ENCODE measurements around the gene BAHCC1.

The BAHCC1 gene

DNA sequence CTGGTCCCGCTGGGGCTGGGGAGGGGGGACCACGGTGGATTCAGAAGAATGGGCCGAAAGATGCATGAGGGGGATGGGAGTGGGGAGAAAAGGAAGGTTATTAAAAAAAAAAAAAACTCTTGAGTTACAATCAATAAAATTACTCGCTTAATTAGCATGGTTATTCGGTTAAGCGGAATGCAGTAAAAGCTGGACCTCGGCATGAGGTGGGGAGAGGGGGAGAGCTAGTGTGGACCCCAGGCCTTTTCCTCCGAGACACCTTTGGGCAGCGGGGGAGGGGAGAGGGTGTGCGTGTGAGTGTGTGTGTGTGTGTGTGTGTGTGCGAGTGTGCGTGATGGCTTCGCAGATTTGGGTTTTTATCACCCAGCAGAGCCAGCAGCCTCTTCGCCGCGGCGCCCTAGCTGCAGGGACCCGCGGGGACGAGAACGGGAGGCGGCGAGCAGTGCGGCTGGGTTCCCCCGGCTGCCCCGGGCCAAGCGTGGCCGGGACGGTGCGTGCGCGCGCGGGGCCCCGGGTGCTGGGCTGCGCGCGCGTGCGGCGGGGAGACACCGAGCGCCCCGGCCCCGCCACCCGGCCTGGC, 3.7 kb downstream of the BAHCC1 start:
- DNase-seq, result no peak

DNA sequence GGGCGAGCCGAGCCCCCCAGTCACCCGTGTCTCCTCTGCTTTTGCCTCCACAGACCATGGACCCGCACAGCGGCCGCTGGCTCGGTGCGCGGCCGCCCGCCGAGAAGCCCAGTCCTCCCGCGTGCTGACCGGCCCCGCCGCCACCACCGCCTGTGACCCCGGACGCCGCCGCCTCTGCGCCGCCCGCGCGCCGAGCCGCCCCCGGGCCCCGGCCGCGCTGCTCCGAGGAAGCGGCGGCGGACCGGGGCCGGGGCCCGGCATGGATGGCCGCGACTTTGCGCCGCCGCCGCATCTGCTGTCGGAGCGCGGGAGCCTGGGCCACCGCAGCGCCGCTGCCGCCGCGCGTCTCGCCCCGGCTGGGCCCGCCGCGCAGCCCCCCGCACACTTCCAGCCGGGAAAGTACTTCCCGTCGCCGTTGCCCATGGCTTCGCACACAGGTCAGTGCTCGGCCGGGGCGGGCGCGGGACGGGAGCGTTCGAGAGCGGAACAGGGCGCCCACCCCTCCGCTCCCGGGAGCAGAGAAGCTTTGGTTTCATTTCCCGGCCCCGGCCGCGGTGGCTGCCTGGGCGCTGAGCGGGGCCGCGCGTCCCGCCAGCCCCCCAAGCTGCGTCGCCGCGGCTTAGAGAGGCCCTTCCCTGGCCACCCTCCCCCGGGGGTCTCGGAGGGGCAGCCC, 4.4 kb downstream of the BAHCC1 start:
- DNase-seq, result no peak

DNA sequence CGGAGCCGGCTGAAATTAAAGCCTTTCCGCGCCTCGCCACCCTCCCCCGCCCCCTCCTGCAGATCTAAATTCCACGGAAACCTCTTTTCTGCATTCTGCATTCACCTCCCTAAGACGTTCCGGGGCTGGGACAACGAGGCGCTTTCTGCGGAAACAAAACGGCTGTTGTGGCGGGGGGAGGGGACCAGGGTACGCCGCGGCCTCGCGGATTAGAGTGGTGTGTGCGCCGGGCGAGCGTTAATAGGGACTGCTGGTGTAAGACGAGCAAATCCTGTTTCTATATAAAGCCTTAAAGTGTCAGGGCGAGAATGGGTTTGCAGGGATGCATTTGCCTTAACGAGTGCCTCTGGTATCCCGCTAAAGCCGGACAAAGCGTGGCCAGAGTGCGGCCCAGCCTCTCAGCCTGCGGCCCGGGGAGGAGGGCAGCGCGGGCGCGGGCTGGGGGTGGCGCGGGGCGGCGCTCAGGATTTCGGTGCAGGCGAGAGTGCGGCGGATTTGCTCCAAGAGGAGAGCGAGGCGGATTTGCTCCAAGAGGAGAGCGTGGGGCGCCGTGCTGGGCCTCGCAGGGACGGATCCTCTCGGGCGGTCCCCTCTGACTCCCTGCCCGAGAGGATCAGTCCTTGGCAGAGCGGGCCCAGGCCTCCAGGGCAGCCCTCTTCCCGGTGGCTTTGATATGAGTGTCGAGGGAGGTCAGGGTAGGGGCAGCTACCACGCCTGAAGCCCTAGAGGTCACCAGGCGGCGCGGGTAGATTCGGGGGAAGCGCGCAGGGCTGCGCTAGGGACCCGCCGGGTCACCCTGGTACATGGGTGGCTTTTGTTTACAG, 5.1 kb downstream of the BAHCC1 start:
- no peak for DNase-seq

DNA sequence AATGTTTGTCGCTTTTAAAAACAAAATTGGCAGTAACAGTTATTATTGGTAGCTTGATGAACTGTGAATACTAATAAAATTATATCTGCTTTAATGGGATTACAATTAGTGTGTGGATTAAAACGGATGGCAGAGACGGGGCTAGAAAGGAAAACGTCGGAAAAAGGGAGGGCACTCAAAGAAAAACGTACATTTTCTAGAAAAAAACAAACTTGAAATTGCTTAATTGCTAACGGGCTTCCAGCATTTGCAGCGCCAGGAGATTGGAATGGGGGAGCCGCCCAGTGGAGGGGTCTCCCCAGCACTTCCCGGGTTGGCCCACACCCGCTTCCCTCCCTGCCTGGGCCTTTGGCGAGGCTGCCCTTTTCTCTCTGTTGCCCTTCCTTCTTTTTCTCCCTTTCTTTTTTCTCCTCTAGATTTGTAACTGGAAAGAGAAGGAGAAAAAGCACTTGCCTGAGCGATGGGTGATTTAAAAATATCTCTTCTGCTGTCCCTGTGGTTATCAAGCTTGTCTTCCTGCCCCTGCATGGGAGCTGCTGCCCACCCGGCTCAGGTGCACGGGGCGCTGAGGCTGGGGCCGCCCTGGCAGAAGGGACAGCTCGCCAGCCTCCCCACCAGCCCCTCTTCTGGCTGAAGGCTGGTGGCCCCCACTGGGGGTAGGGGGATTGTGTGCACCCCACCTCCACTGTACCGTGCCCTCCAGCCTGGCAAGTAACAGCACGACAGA, 5.9 kb downstream of the BAHCC1 start:
- no peak for DNase-seq

DNA sequence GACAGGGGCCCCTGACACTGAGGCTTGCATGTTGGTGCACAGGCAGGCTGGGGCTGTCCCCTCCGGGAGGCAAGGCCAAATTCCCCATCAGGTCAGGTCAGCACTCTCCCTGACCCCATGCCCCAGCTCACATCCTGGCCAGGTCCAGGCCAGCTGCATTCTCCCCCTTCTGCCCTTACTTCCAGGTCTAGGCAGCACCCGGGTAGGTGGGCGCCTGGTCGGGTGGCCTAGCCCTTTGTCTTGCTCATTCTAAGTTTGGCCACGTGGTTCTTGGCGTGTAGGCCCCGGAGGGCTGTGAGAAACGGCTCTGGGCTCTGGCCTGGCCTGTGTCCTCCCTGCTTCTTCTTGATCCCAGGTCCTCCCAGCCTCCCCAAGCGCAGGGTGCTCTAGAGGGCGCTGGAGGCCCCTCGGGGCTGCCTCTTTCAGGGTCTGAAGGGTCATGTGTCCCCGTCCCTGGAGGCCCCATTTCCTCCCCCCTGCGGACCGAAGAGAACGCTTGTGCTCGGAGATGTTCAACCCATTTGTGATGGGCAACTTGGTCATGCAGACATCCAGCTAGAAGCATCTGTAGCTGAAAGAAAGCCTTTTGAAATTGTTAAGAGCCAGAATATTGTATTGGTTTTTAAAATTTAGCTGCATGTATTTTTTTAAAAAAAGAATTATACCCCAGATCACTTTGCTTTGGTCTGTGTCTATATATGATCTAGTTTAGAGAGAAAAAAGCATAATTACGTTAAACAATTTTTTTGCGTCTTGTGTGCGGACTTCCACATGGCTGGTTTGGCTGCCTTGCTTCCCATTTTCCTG, 6.7 kb downstream of the BAHCC1 start:
- no peak for DNase-seq

DNA sequence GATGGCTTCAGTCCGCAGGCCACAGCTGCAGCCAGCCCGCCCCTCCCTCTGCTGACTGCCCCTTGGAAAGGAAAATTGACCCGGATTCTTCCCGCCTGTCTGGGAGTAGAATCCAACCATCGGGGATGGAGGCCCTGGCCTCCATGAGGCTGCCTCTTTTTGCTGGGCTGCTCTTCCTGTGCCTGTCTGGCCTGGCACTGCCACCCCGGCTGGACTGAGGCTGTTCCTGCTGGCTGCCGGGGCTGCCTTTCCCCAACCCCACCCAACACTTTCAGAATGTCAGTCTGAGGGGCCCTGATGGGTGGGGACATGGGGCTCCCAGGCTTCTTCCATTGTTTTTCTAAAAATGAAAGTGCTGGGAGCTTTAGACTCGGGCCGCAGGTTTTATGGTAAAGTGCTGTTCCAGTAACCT, 7.3 kb downstream of the BAHCC1 start:
- no peak for DNase-seq

DNA sequence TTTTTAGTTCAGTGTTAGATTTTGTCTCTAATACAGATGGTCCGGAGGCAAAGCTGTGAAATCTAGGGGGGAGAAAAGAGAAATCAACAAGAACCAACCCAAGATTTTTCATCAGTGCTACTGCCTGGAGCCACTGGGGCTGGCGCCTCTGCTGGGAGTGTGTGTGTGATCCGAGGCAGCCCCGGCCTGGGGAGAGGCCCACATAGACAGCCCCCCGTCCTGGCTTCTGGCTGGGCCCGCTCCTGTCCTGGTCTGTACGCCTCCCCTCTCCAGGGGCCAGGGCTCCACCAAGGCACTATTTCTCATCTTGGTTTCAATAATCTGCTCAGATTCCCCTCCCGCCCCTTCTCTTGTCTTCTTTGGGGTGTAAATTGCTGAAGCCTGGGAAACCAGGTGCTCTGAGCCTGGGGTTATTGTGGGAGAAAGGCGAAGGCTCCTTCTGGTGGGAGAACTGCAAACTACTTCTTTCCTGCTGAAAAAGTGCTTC, 7.8 kb downstream of the BAHCC1 start:
- DNase-seq, result no peak

DNA sequence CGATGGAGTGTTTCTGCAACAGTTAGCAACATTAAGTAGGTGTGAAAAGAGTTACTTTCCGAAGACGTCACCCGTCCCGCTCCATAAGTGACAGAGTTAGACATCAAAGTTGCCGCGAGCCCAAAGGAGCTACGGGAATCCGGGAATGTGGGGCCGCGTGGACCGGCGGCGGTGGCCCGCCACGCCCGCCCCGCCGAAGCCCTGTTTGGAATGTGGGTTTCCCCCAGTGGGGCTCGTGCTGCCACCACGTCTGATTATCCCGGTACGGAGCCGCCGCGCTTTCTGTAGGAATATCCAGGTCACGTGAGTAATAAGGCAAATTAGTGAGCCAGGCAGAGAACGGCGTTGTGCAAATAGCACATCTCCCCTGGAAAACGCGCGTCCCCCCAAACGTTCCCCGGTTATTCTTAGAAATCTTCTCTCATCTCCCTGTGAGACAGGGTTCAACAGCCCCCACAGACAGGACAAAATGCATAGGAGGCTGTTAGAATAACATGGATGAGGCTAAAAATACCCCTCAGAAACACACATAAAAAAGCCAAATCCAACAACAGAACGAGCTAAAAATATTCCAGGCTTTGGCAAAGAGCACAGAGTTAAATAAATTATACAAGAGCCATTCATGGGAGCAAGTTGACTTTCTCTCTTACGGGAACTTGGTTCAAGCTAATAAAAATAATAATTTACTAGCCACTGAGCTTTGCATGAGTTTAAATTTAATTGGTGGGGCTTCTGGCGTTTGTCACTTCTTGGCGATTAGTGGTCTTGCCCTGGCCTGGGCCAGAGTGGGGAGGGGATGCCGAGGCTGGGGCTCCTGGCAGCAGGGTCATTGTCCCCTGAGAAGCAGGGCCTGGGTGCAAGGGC, 8.6 kb downstream of the BAHCC1 start:
- no peak for DNase-seq

DNA sequence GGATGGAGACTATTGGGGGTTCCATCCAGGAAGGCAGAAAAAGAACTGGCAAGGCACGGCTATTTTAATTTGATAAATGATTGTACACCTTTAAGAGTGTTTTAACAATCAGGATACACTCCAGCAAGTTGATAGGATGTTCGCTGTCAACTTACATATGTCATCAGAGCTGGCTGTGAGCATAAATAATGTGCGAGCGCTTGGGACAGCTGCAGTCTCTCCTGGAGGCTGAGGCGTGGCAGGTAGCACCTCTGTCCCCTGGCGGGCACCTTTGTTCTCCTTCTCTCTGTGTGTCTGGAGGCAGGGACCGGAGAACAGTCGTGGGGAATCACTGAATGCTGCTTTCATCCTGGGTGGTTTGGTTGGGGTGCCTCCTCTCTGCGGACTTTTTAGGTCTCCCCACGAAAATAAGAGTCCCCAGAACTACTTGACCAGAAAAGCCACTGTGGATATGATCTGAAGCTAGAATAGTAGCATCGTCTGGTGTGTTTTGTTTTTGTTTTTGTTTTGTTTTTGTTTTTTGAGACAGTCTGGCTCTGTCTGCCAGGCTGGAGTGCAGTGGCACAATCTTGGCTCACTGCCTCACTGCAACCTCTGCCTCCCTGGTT, 9.4 kb downstream of the BAHCC1 start:
- DNase-seq, result no peak

DNA sequence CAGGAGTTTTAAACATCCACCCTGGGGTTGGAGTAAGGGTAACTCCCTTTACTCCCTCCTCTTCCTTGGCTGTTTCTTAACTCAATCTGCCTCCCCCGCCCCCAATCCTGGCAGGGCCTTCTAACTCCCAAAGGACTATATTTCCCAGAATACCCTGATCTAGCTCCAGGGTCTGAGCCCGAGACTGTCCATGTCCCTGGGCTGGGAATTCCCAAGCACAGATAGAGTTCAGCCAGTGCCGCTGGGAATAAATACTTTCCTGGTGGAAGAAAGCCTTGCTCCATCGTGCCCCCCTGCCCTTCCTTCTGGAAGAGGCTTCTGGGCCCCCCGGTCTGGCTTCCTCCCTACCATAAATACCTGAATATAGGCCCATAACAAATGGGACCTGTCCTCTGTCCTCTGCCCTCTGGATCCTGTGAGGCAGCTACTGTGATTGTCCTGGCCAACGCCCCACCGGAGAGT, 10.2 kb downstream of the BAHCC1 start:
- DNase-seq, result peak; percentile 48

DNA sequence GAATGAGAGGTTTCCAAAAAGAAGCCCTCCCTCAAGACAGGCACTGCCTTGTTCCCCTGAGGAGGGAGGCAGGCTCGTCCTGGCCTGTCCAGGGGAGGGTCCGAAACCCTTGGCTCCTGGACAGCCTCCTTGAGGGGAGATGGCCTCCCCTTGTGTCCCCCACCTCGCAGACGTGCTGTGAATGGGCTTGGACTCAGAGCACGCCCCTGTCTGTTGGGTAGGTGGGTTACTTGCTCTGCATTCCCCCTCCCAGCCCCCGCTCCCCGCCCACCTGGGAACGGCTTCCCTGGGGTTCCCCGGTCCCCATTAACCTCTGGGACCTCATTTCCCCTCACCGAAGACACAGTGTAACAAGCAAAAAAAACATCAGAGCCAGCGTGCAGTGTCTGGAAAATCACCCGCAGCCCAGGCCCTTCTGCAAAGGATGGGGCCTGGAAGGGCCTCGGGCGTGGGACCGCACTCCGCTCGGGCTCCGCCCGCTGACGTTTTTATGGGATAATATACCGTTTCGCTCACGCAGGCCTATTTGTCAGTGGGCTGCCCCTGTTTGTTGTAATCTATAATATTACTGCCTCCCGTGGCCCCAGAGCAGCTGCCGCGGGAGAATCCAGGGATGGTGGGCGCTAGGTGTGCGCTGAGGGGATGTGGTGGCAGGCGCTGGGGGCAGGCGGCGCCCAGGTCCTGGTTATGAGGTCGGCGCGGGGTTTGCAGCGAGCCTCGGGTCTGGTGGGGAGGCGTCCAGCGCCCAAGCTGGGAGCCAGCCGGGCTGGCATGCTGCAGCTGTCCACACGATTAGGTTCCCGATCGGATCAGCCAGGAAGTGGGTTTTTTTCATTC, 11.1 kb downstream of the BAHCC1 start:
- DNase-seq, result no peak

DNA sequence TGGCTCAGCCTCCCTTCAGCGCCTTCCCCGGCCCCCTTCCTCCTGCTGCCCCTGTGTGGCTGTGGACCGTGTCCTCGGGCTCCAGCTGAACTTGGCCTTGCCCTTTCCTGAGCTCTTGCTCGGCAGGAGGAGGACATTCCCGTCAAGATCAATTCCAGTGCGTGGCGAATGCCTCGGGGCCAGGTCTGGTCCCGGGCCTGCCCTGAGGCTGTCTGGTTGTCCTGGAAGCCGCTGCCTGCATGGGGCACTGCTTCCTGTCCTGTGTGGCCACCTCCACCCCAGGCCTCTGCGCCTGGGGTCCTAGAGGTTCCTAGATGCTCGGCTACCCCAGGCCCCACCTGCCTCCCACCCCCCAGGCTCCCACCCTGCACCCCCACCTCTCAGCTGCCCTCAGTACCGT, 12.8 kb downstream of the BAHCC1 start:
- DNase-seq, result no peak

DNA sequence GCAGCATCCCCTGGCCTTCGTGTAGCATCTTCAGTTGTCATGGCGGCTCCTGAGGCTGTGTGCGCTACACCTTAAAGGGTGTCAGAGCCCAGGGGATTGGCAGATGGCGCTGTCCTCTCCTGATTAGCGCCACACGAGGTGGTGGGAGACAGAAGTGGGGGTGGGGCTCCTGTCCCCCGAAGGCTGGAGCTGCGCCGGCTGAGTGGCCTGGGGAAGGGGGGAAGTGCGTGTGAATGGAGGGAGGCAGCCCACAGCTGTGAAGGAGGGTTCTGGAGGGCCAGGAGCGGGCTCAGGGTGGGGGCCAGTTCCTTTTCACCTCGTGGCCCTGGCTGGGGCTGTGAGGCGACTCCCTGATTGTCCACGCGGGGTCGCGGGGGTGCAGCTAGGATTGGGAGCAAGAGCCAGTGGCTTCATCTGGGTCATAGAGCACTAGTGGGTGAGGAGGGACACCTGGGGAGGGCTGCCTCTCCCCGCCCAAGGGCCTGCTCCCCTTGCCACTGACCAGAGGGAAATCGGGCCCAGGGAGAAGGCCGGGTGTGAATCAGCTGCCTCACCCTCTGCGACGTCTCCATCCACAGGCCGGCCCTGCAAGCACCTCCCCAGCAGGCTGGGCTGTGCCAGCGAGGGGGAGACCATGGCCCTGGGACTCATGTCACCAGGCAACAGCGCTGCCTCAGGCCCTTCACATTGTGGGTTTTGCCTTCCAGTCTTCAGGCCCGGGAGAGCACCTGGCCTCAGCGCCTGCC, 14.1 kb downstream of the BAHCC1 start:
- no peak for DNase-seq

DNA sequence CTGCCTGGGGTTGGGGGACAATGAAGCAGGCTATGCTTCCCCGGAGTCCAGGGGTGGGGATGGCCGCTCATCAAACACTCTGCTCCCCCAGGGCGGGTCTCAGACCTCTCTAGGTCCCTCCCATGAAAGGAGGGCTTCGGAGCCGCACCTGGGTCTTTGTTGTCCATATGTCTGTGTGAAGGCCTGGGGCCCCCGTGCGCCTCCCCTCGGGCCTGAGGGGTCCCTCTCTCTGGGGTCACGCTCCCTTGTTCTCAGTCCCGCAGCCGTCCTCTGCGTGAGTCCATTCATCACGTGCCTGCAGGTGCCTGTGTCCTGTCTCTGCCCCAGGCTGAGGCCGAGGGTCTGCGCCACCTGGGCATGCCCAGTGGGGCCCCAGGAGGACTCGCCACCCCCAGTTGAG, 15.6 kb downstream of the BAHCC1 start:
- no peak for DNase-seq

DNA sequence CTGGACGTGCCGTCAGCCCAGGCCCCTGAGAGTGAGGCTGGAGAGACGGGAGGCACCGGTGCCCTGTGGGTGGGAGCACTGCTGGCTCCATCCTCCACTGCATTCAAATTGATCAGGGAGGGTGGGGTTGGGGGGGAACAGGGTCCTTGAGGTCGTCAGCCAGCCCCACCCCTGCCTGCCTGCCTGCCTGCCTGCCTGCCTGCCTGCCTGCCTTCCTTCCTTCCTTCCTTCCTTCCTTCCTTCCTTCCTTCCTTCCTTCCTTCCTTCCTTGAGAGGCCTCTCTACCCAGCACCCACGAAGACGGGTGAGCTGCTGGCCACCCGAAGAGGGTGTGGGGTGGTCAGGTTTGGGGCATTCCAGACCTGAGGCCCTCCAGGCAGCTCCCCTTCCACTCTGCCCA, 16.0 kb downstream of the BAHCC1 start:
- DNase-seq, result no peak

DNA sequence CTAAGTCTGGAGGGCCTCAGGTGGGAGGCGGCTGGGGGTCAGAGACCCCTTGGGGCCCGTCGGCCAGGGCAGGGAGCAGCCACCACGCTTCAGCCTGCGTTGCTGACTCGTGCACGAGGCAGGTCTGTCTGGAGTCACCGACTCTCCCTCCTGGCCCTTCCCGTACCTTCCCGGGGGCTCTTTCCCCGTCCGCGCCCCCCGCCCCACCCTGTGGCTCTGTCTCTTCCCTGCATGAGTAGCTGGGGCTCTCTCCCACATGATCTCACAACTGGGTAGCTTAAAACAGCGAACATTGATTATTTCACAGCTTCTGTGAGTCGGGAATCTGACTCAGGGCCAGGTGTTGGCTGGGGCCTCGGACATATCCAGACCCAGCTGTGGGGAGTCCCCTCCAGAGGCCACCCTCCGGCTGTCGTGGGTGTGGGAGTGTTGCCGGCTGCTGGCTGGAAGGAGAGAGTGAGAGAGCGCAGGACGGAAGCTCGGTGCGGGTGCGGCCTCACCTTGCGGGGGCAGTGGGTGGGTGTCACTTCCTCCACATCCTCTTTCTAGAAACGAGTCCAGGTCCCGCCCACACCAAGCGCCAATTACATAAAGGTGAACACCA, 17.3 kb downstream of the BAHCC1 start:
- no peak for DNase-seq

DNA sequence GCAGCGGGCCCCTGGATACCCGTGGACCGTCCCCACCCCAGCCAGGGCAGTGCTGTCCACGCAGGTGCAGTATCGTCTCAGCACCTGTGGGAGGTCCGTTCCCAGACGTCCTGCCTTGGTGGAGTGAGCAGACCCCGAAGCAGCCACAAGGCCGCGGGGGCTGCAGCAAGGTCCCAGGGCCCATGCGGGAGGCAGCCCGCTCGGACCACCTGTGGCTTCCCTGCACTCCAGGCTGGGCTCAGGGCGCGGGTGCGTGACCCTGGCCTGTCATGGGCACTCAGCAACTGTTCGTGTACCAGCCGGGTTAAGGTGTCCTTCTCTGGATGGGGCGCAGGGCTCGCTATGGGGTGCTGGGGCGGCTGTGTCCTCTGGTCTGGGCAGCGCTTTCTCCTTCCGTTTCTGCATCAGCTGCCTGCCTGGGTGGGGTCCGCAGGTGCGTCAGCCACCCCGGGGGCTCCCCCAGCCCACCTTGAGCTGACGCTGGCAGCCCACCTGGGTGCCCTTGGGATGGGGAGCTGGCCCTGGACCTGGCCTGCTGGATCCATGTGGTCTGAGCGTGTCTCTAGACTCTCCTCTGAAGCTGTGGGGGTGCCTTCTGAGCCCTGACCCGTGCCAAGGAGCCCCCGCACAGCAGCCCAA, 18.4 kb downstream of the BAHCC1 start:
- DNase-seq, result no peak
